SK-N-SH treated with all-trans-retinoic acid at 6 μM for 48 hours (cell line): ENCODE data around the gene MFAP4.

Experiments used
- ARNTL ChIP-seq: fragments of 450-650 bp; formaldehyde crosslinking; IDR thresholded peaks from 2 replicates; pipeline ENCODE4 v1.5.0; 2020; ENCODE audit warnings: low read depth, mild to moderate bottlenecking, moderate library complexity, borderline replicate concordance
- CREB5 ChIP-seq: fragments of 250-450 bp; sonication (Bioruptor Pico); IDR thresholded peaks from 2 replicates; pipeline ENCODE4 v1.5.1; 2020; ENCODE audit warnings: low read depth, mild to moderate bottlenecking, moderate library complexity
- PPARA ChIP-seq: fragments of 250-450 bp; sonication (Bioruptor Pico); IDR thresholded peaks from 2 replicates; pipeline ENCODE4 v1.5.0; 2020; ENCODE audit warnings: mild to moderate bottlenecking, borderline replicate concordance
- RARB ChIP-seq: fragments of 250-450 bp; sonication (Bioruptor Pico); IDR thresholded peaks from 2 replicates; pipeline ENCODE4 v1.8.0; 2021; ENCODE audit warnings: mild to moderate bottlenecking, moderate library complexity
- SNAI2 ChIP-seq: fragments of 250-450 bp; sonication (Bioruptor Pico); IDR thresholded peaks from 2 replicates; pipeline ENCODE4 v1.5.0; 2020; ENCODE audit warnings: mild to moderate bottlenecking, moderate library complexity
- TOX ChIP-seq: fragments of 250-450 bp; sonication (Bioruptor Pico); IDR thresholded peaks from 2 replicates; pipeline ENCODE4 v1.8.0; 2021; ENCODE audit warnings: mild to moderate bottlenecking, moderate library complexity, borderline replicate concordance
- ZNF565 ChIP-seq: fragments of 450-650 bp; formaldehyde crosslinking; conservative IDR thresholded peaks from 2 replicates; pipeline ENCODE4 v1.5.0; 2020; ENCODE audit warnings: low read depth, mild to moderate bottlenecking, moderate library complexity
- TF ChIP-seq, protein P1 (sequence below): fragments of 250-450 bp; sonication (Bioruptor Pico); IDR thresholded peaks from 2 replicates; pipeline ENCODE4 v1.8.0; 2021; ENCODE audit warnings: low read depth, mild to moderate bottlenecking, moderate library complexity, borderline replicate concordance
- TF ChIP-seq, protein P2 (sequence below): fragments of 250-450 bp; sonication (Bioruptor Pico); IDR thresholded peaks from 2 replicates; pipeline ENCODE4 v1.8.0; 2020; ENCODE audit warnings: mild to moderate bottlenecking, moderate library complexity, borderline replicate concordance
- TF ChIP-seq, protein P3 (sequence below): fragments of 250-450 bp; sonication (Bioruptor Pico); IDR thresholded peaks from 2 replicates; pipeline ENCODE4 v1.5.0; 2020; ENCODE audit warnings: mild to moderate bottlenecking, moderate library complexity

GRCh38 chr17:19382531-19383444 is 4.2 kb downstream of the MFAP4 start:
- TF ChIP-seq CREB5 (no peak), SNAI2 (CRISPR knock-in tag) (no peak), ARNTL (no peak), PPARA (CRISPR knock-in tag) (no peak), TOX (no peak), RARB (no peak), ZNF565 (CRISPR knock-in tag) (no peak)
- TF ChIP-seq, protein P1, sequence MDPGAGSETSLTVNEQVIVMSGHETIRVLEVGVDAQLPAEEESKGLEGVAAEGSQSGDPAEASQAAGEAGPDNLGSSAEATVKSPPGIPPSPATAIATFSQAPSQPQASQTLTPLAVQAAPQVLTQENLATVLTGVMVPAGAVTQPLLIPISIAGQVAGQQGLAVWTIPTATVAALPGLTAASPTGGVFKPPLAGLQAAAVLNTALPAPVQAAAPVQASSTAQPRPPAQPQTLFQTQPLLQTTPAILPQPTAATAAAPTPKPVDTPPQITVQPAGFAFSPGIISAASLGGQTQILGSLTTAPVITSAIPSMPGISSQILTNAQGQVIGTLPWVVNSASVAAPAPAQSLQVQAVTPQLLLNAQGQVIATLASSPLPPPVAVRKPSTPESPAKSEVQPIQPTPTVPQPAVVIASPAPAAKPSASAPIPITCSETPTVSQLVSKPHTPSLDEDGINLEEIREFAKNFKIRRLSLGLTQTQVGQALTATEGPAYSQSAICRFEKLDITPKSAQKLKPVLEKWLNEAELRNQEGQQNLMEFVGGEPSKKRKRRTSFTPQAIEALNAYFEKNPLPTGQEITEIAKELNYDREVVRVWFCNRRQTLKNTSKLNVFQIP (CRISPR knock-in tag), result no peak
- TF ChIP-seq, protein P2, sequence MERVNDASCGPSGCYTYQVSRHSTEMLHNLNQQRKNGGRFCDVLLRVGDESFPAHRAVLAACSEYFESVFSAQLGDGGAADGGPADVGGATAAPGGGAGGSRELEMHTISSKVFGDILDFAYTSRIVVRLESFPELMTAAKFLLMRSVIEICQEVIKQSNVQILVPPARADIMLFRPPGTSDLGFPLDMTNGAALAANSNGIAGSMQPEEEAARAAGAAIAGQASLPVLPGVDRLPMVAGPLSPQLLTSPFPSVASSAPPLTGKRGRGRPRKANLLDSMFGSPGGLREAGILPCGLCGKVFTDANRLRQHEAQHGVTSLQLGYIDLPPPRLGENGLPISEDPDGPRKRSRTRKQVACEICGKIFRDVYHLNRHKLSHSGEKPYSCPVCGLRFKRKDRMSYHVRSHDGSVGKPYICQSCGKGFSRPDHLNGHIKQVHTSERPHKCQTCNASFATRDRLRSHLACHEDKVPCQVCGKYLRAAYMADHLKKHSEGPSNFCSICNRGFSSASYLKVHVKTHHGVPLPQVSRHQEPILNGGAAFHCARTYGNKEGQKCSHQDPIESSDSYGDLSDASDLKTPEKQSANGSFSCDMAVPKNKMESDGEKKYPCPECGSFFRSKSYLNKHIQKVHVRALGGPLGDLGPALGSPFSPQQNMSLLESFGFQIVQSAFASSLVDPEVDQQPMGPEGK (CRISPR knock-in tag), result no peak
- TF ChIP-seq, protein P3, sequence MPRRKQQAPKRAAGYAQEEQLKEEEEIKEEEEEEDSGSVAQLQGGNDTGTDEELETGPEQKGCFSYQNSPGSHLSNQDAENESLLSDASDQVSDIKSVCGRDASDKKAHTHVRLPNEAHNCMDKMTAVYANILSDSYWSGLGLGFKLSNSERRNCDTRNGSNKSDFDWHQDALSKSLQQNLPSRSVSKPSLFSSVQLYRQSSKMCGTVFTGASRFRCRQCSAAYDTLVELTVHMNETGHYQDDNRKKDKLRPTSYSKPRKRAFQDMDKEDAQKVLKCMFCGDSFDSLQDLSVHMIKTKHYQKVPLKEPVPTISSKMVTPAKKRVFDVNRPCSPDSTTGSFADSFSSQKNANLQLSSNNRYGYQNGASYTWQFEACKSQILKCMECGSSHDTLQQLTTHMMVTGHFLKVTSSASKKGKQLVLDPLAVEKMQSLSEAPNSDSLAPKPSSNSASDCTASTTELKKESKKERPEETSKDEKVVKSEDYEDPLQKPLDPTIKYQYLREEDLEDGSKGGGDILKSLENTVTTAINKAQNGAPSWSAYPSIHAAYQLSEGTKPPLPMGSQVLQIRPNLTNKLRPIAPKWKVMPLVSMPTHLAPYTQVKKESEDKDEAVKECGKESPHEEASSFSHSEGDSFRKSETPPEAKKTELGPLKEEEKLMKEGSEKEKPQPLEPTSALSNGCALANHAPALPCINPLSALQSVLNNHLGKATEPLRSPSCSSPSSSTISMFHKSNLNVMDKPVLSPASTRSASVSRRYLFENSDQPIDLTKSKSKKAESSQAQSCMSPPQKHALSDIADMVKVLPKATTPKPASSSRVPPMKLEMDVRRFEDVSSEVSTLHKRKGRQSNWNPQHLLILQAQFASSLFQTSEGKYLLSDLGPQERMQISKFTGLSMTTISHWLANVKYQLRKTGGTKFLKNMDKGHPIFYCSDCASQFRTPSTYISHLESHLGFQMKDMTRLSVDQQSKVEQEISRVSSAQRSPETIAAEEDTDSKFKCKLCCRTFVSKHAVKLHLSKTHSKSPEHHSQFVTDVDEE, result no peak
